ENCODE results near the gene SYTL3. TPM values are rescaled to one million over a fixed set of nuclear protein-coding genes. Genes with fewer than 3 reads are reported as not detected.
A peak's percentile ranks its signal among the peaks of the same experiment; 100 is the strongest.

SYTL3 gene, protein sequence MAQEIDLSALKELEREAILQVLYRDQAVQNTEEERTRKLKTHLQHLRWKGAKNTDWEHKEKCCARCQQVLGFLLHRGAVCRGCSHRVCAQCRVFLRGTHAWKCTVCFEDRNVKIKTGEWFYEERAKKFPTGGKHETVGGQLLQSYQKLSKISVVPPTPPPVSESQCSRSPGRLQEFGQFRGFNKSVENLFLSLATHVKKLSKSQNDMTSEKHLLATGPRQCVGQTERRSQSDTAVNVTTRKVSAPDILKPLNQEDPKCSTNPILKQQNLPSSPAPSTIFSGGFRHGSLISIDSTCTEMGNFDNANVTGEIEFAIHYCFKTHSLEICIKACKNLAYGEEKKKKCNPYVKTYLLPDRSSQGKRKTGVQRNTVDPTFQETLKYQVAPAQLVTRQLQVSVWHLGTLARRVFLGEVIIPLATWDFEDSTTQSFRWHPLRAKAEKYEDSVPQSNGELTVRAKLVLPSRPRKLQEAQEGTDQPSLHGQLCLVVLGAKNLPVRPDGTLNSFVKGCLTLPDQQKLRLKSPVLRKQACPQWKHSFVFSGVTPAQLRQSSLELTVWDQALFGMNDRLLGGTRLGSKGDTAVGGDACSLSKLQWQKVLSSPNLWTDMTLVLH
- total RNA-seq (10 to 100 TPM; 13.2 to 48.3 (median 19.5) TPM), polyA plus RNA-seq (1 to 10 TPM; 5.9 to 8.5 (median 6.4) TPM)
- long read RNA-seq, donor 1 = 0 reads
- long read RNA-seq, donor 2 = 0 reads

DNA sequence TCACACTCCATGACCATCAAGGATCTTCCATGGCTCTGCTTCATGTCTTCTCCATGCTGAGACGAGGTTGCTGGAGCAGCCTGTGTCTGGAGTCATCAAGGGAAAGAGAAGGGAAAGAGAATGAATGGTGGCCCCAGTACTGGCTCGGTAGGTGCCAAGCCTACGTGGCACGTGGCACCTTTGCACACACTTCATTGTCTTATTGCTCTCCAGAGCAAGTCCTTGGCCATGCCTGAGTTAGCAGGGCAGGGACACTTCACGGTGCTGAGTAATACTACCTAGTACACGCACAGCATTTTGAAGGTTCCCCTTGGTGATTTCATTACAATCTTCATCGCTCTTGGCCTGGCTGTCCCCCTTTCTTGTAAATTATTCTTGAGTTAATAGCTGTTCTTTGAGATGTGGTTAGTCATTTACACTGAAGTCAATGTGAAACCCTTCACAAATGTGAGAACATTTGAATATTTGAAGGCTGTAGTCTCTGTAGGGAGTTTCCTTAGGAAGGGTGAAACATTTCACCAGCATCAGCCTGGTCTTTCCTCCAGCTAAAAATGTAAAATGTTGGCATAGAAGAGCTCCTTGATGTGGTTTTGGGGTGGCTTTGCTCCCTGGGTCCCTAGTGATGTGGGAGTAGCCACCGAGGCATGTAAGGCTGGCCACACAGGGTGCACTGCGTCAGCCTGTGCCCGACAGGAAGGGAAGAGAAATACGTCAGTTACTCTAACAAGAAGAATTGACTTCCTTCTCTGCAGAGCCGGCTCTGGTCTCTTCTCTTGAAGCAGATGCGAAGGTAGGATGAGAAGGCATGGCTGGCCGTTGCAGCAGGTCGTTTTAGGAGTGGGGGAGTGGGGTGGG, at the start of gene SYTL3:
Gene SYTL3, plus strand, starts transcription at position 766 of the 855 bp plus-strand sequence. CDS start 13,215 bp downstream, outside the sequence.
- peak; percentile 92 for DNase-seq
- Histone ChIP-seq H3K36me3 (peaks cover 0 to 5% (median 0%) of the 10 kb centered on the region in 6 donors), H3K9me3 (no peaks in the 10 kb centered on the region), H3K4me3 (peak within 1 kb of the TSS in 6 of 8 donors; percentile 1 to 55 (median 6)), H3K27me3 (replicated peaks in 1 of 7) (no peaks in the 10 kb centered on the region), H3K27ac (peak within 1 kb of the TSS; percentile 75 to 95 (median 88)), H3K4me1 (peaks cover 17 to 74% (median 59%) of the 10 kb centered on the region in 6 donors)
- intact Hi-C loops (cut with DNase I; ENCODE audit: low total_unique reads) = no loop called here
- 27 to 34% (median 33%) methylated on average over 15 of the region's 15 CpGs for WGBS, 5 donors
- TF ChIP-seq, protein P1, sequence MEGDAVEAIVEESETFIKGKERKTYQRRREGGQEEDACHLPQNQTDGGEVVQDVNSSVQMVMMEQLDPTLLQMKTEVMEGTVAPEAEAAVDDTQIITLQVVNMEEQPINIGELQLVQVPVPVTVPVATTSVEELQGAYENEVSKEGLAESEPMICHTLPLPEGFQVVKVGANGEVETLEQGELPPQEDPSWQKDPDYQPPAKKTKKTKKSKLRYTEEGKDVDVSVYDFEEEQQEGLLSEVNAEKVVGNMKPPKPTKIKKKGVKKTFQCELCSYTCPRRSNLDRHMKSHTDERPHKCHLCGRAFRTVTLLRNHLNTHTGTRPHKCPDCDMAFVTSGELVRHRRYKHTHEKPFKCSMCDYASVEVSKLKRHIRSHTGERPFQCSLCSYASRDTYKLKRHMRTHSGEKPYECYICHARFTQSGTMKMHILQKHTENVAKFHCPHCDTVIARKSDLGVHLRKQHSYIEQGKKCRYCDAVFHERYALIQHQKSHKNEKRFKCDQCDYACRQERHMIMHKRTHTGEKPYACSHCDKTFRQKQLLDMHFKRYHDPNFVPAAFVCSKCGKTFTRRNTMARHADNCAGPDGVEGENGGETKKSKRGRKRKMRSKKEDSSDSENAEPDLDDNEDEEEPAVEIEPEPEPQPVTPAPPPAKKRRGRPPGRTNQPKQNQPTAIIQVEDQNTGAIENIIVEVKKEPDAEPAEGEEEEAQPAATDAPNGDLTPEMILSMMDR (IDR thresholded peaks at IDR 0.05 in 8 of 11, conservative IDR thresholded peaks at IDR 0.05 in 3 of 11) = no peak
- TF ChIP-seq POLR2A (IDR thresholded peaks at IDR 0.05) (peak in 2 of 3 donors; percentile 37 to 59), POLR2AphosphoS5 (IDR thresholded peaks at IDR 0.05) (peak; percentile 53 to 99 (median 84))

DNA sequence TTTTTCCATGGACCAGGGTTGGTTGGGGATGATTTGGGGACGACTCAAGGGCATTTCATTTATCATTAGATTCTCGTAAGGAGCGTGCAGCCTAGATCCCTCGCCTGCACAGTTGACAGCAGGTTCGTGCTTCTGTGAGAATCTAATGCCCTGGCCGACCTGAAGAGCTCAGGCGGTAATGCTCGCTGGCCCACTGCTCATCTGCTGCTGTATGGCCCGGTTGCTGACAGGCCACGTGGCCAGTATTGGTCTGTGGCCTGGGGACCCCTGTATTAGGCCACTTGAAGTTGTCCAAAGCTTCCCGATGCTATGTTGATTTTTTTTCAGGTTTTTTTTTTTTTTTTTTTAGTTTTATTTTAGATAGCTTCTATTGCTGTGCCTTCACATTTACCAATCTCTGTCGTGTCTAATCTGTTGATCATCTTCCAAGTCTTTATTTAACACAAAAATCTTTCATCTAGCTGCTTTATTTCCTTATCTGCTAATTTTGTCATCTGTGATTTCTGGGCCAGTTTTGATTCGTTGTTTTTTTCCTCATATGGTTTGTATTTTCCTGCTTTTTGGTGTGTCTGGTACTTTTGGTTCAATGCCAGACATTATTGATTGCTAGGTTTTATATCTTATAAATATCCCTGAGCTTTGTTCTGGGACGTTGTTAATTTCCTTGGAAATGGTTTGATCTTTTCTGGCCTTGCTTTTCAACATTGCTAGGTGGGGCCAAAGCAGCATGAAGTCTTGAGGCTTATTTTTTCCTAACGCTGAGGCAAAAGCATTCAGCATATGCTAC, 46.4 kb upstream of the SYTL3 start:
- DNase-seq = no peak
- intact Hi-C loops (cut with DNase I; ENCODE audit: low total_unique reads) = loop anchor here (5.0 kb wide), 1 partner anchor 381 kb away; no protein-coding TSS in a partner anchor
- WGBS, 5 donors = 83 to 92% (median 90%) methylated on average over 15 of the region's 15 CpGs
- no peaks in the 10 kb centered on the region for H3K27me3 ChIP-seq (replicated peaks in 1 of 7)
- H3K36me3 ChIP-seq = peaks cover 0 to 94% (median 49%) of the 10 kb centered on the region in 6 donors
- H3K4me1 ChIP-seq = peaks cover 0 to 5% (median 0%) of the 10 kb centered on the region in 6 donors
- TF ChIP-seq, protein P1 (IDR thresholded peaks at IDR 0.05 in 8 of 11, conservative IDR thresholded peaks at IDR 0.05 in 3 of 11) = no peak
- TF ChIP-seq POLR2A (IDR thresholded peaks at IDR 0.05) (no peak), POLR2AphosphoS5 (IDR thresholded peaks at IDR 0.05) (no peak)
- no peaks in the 10 kb centered on the region for H3K9me3 ChIP-seq
- no peak overlapping the region for H3K4me3 ChIP-seq
- H3K27ac ChIP-seq = no peak overlapping the region

DNA sequence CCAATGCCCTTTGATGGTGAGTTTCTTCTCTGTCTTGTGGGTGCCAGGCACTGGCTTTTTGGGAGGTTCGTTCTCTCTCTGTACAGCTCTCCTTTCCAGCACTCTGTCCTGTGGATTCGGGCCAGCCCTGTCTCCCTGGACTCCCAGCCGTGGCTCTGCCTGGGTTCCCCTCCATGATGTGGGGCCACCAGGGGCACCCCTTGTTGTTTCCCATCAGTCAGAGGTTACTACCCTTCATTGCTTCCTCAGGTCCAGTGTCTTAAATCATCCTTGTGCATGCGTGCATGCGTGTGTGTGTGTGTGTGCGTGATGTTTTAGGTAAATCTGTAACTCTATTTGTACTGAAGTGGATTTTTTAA, 45.8 kb upstream of the SYTL3 start:
- no peak overlapping the region for H3K27ac ChIP-seq
- 94 to 100% (median 97%) methylated on average over 6 of the region's 6 CpGs for WGBS, 5 donors
- peaks cover 0 to 94% (median 52%) of the 10 kb centered on the region in 6 donors for H3K36me3 ChIP-seq
- intact Hi-C loops (cut with DNase I; ENCODE audit: low total_unique reads) = loop anchor here (5.0 kb wide), 1 partner anchor 382 kb away; no protein-coding TSS in a partner anchor
- TF ChIP-seq POLR2AphosphoS5 (IDR thresholded peaks at IDR 0.05) (no peak), POLR2A (IDR thresholded peaks at IDR 0.05) (no peak)
- TF ChIP-seq, protein P1 (IDR thresholded peaks at IDR 0.05 in 8 of 11, conservative IDR thresholded peaks at IDR 0.05 in 3 of 11) = no peak
- DNase-seq = no peak
- H3K4me1 ChIP-seq = peaks cover 0 to 5% (median 0%) of the 10 kb centered on the region in 6 donors
- no peaks in the 10 kb centered on the region for H3K27me3 ChIP-seq (replicated peaks in 1 of 7)
- H3K9me3 ChIP-seq = no peaks in the 10 kb centered on the region
- H3K4me3 ChIP-seq = no peak overlapping the region

All from spleen (tissue), 13 donors.